Mucosa of rectum (tissue), 2 donors: ENCODE measurements around the gene ZNF615.
A peak's percentile ranks its signal among the peaks of the same experiment; 100 is the strongest.
"Not testable (repeated sequence)": the region's sequence is repeated elsewhere in the genome, so short reads cannot be mapped to it uniquely, and the experiment has no call there.

Experiments used
- H3K27ac ChIP-seq, 2 donors: one replicate each; pipeline ENCODE4 v1.7.0; 2013; ENCODE audit warnings: inconsistent platforms in 2 of 2, low read depth in 2 of 2, low read length in 2 of 2
- H3K27me3 ChIP-seq, 2 donors: one replicate each; pipeline ENCODE4 v1.7.0; 2013; ENCODE audit warnings: low read length in 2 of 2; ENCODE audit not compliant: control insufficient read depth in 2 of 2, insufficient read depth in 2 of 2
- H3K36me3 ChIP-seq, 2 donors: one replicate each; pipeline ENCODE4 v1.7.0; 2013; ENCODE audit warnings: low read length in 2 of 2; ENCODE audit not compliant: control insufficient read depth in 2 of 2, insufficient read depth in 2 of 2
- H3K4me1 ChIP-seq, 2 donors: one replicate each; pipeline ENCODE4 v1.7.0; 2013; ENCODE audit warnings: low read length in 2 of 2, mild to moderate bottlenecking in 1 of 2; ENCODE audit not compliant: control insufficient read depth in 2 of 2, insufficient read depth in 2 of 2
- H3K4me3 ChIP-seq, 2 donors: one replicate each; pipeline ENCODE4 v1.7.0; 2013; ENCODE audit warnings: low read length in 2 of 2
- H3K9ac ChIP-seq, 2 donors: one replicate each; pipeline ENCODE4 v1.7.0; 2013; ENCODE audit warnings: low read length in 2 of 2, low read depth in 1 of 2, mild to moderate bottlenecking in 1 of 2
- H3K9me3 ChIP-seq, 2 donors: one replicate each; pipeline ENCODE4 v1.7.0; 2013; ENCODE audit warnings: low read length in 2 of 2; ENCODE audit not compliant: control insufficient read depth in 2 of 2
- donor health status: healthy.
- donor health status: Normal muscosa, but diverticular disease.

ZNF615 gene

GRCh38 chr19:52007806-52008557 lies at the start of gene ZNF615:
Gene ZNF615 (minus strand): TSS chr19:52008211. CDS start chr19:52003711, 4,500 bp downstream.
- peak within 1 kb of the TSS; percentile 85 to 91 for H3K9ac ChIP-seq
- H3K4me3 ChIP-seq, result peak within 1 kb of the TSS; percentile 88 to 99
- peaks cover 9 to 12% of the 10 kb centered on the region in 2 donors for H3K9me3 ChIP-seq
- peaks cover 3 to 4% of the 10 kb centered on the region in 2 donors for H3K4me1 ChIP-seq
- H3K27me3 ChIP-seq, result no peaks in the 10 kb centered on the region
- peak within 1 kb of the TSS; percentile 67 to 89 for H3K27ac ChIP-seq
- H3K36me3 ChIP-seq, result peaks cover 10 to 12% of the 10 kb centered on the region in 2 donors

DNA sequence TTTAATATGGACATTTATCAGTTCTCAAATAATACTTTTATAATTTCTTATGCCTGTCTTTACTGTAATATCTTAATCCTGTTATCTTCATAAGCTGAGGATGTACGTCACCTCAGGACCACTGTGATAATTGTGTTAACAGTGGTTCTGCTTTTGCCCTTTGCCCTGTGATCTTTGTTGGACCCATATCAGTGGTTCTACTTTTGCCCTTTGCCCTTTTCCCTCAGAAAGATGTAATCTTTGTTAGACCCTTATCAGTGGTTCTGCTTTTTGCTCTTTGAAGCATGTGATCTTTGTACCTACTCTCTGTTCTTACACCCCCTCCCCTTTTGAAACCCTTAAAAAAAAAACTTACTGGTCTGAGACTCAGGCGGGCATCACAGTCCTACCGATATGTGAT lies 48.5 kb upstream of the ZNF615 start:
- not testable (repeated sequence) for H3K27me3 ChIP-seq, H3K4me1 ChIP-seq, H3K36me3 ChIP-seq, H3K27ac ChIP-seq, H3K4me3 ChIP-seq, H3K9ac ChIP-seq
- H3K9me3 ChIP-seq, result peaks cover 22 to 23% of the 10 kb centered on the region in 2 donors

DNA sequence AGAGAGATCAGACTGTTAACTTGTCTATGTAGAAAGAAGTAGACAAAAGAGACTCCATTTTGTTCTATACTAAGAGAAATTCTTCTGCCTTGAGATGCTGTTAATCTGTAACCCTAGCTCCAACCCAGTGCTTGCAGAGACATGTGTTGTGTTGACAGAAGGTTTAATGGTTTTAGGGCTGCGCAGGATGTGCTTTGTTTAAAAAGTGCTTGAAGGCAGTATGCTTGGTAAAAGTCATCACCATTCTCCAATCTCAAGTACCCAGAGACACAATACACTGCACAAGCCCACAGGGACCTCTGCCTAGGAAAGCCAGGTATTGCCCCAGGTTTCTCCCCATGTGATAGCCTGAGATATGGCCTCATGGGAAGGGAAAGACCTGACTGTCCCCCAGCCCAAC lies 43.7 kb upstream of the ZNF615 start:
- H3K27me3 ChIP-seq, H3K4me3 ChIP-seq, H3K4me1 ChIP-seq, H3K9ac ChIP-seq, H3K27ac ChIP-seq, H3K36me3 ChIP-seq, H3K9me3 ChIP-seq: not testable (repeated sequence)

DNA sequence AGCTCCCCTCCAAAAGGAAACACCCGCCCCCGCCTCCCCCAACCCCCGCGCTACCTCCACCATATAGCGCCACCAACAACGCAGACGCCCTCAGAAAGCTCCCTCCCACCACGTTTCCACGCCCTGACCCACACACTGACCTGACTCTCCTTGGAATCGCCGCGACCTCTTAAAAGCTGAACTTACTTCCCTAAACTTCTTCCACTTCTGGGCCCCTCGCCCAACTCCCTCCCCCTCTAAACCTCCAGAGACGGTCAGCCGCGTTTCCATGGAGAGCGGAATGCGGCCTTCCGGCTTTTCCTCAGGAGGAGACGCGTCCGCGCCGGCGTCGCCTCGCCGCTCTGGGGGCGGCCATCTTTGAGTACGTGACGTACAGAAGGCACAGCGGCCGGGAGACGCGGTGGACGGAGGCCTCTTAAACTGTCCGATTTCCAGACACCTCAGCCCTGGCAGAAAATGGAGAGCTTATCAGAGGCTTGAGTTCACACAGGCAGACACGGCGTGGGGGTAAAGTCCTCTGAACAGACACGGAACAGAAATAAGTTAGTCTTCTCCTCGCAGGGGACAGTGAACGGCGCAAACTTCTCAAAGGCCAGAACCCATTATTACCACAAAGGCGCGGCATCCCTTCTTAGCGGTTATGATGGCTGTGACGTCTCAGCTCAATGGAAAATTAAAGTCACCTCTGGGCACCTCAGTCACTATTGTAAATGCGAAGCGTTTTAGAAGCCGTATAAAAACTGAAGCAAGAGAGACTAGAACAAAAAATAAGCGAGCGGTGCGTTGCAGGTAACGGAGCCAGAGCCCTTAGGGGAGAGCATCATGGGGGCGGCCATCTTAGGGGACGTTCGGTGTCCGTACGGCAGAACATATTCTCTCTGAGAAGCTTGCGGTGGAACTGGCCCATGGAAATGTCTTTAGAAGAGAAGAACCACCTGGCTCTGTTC lies 40.8 kb upstream of the ZNF615 start, which contains the start of gene ZNF432:
Gene ZNF432, minus strand, starts transcription at position 284 of the 947 bp plus-strand sequence. CDS start 1,970 bp downstream, outside the sequence.
- Histone ChIP-seq H3K27me3 (no peaks in the 10 kb centered on the region), H3K36me3 (peaks cover 9 to 21% of the 10 kb centered on the region in 2 donors), H3K4me3 (peak within 1 kb of the TSS; percentile 87 to 97), H3K9ac (peak within 1 kb of the TSS; percentile 65 to 95), H3K4me1 (no peaks in the 10 kb centered on the region), H3K27ac (peak within 1 kb of the TSS; percentile 89 to 94), H3K9me3 (peaks cover 5% of the 10 kb centered on the region in 2 donors)

- Histone ChIP-seq H3K4me1 (no peaks in the 10 kb centered on the region), H3K9ac (no peak overlapping the region), H3K27me3 (no peaks in the 10 kb centered on the region), H3K4me3 (no peak overlapping the region), H3K36me3 (peaks cover 74 to 75% of the 10 kb centered on the region in 2 donors), H3K9me3 (peaks cover 53 to 59% of the 10 kb centered on the region in 2 donors), H3K27ac (no peak overlapping the region)
These were observed 31.2 kb upstream of the ZNF615 start for GRCh38 chr19:52039169-52039568.

- Histone ChIP-seq H3K27me3 (no peaks in the 10 kb centered on the region), H3K9me3 (peaks cover 59 to 68% of the 10 kb centered on the region in 2 donors), H3K27ac (no peak overlapping the region), H3K4me1 (no peaks in the 10 kb centered on the region), H3K36me3 (peaks cover 49 to 55% of the 10 kb centered on the region in 2 donors), H3K4me3 (peak overlapping the region; percentile 21 to 24), H3K9ac (no peak overlapping the region)
These were observed 26.2 kb upstream of the ZNF615 start for GRCh38 chr19:52034051-52034728.

DNA sequence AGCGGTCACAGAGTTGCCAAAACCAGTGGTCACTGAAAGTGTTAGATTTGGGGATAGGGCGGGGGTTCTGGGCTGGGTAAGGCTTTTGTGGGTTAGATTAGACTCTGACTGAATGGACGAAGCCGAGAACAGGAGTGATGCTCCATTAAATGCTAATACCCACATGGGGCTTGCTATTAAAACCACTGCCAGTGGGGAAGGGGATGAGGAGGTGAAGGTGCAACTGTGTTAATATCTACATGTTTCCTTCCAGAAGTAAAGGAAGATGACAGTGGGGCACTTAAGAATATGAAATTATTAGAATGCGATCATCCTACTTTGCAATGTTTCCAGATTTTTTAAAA lies 20.7 kb upstream of the ZNF615 start:
- Histone ChIP-seq H3K4me1 (no peaks in the 10 kb centered on the region), H3K27me3 (no peaks in the 10 kb centered on the region), H3K4me3 (peak overlapping the region; percentile 93 to 97), H3K36me3 (peaks cover 19 to 23% of the 10 kb centered on the region in 2 donors), H3K27ac (peak overlapping the region; percentile 77 to 92), H3K9me3 (peaks cover 23 to 28% of the 10 kb centered on the region in 2 donors), H3K9ac (peak overlapping the region; percentile 91 to 94)

- Histone ChIP-seq H3K4me1 (no peaks in the 10 kb centered on the region), H3K9me3 (peaks cover 23 to 26% of the 10 kb centered on the region in 2 donors), H3K4me3 (peak within 1 kb of the TSS; percentile 93 to 97), H3K27ac (peak within 1 kb of the TSS; percentile 77 to 92), H3K36me3 (peaks cover 24 to 25% of the 10 kb centered on the region in 2 donors), H3K27me3 (no peaks in the 10 kb centered on the region), H3K9ac (peak within 1 kb of the TSS; percentile 91 to 94)
These were observed 20.2 kb upstream of the ZNF615 start, which contains the start of gene ZNF614 for GRCh38 chr19:52028027-52028779. Gene ZNF614 (minus strand): TSS chr19:52028379. CDS start chr19:52025745, 2,634 bp downstream.

DNA sequence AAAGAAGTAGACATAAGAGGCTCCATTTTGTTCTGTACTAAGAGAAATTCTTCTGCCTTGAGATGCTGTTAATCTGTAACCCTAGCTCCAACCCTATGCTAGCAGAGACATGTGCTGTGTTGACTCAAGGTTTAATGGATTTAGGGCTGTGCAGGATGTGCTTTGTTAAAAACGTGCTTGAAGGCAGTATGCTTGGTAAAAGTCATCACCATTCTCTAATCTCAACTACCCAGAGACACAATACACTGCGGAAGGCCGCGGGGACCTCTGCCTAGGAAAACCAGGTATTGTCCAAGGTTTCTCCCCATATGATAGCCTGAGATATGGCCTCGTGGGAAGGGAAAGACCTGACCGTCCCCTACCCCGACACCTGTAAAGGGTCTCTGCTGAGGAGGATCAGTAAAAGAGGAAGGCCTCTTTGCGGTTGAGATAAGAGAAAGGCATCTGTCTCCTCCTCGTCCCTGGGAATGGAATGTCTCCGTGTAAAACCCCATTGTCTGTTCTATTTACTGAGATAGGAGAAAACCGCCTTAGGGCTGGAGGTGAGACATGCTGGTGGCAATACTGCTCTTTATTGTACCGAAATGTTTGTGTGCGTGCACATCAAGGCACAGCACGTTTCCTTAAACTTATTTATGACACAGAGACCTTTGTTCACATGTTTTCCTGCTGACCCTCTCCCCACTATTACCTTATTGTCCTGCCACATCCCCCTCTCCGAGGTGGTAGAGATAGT lies 18.4 kb upstream of the ZNF615 start:
- H3K4me1 ChIP-seq, H3K27me3 ChIP-seq, H3K9ac ChIP-seq, H3K27ac ChIP-seq, H3K4me3 ChIP-seq: not testable (repeated sequence)
- Histone ChIP-seq H3K36me3 (peaks cover 30 to 34% of the 10 kb centered on the region in 2 donors), H3K9me3 (peaks cover 21 to 24% of the 10 kb centered on the region in 2 donors)
